Left lung (tissue), 14 donors: Measurements from ENCODE around the gene OTX1. TPM values are rescaled to one million over a fixed set of nuclear protein-coding genes. Genes with fewer than 3 reads are reported as not detected.
A peak's percentile ranks its signal among the peaks of the same experiment; 100 is the strongest.

Source experiments
- ATAC-seq: fragments of 200-7000 bp; cut with Tn5 transposase; one replicate; pipeline ENCODE4 v1.9.1; 2020; ENCODE audit warnings: moderate library complexity
- DNase-seq, 4 donors: peaks; one replicate each; pipeline ENCODE4 v3.0.0-alpha.2; 2013 to 2020
- H3K27ac ChIP-seq, 2 donors: fragments of 200-600 bp; sonication (generic) in 1 of 2; one replicate each; pipeline versions ENCODE4 v1.5.0 to v1.8.0; 2020 to 2021
- H3K27me3 ChIP-seq, 2 donors: fragments of 200-600 bp; sonication (generic) in 1 of 2; one replicate each; pipeline versions ENCODE4 v1.5.0 to v1.8.0; 2020 to 2021
- H3K36me3 ChIP-seq, 2 donors: fragments of 200-600 bp; sonication (generic) in 1 of 2; one replicate each; pipeline versions ENCODE4 v1.5.0 to v1.8.0; 2020 to 2021
- H3K4me1 ChIP-seq, 2 donors: fragments of 200-600 bp; one replicate each; pipeline ENCODE4 v1.8.0; 2021
- H3K4me3 ChIP-seq, 2 donors: fragments of 200-600 bp; sonication (generic) in 1 of 2; one replicate each; pipeline versions ENCODE4 v1.5.0 to v1.8.0; 2020 to 2021; ENCODE audit warnings: mild to moderate bottlenecking in 1 of 2
- H3K9me3 ChIP-seq, 2 donors: fragments of 200-600 bp; sonication (generic) in 1 of 2; one replicate each; pipeline versions ENCODE4 v1.5.0 to v1.8.0; 2020 to 2021
- intact Hi-C, 2 donors: fragments of 100-400 bp; cut with DNase I; formaldehyde crosslinking; loops; one replicate each; pipeline versions ENCODE4 v1.11.2 to v1.14.2; 2022
- long read RNA-seq, 12 donors: library from polyadenylated mRNA in 2 of 12; unstranded in 2 of 12; transcript quantifications; one replicate each; pipeline ENCODE4 v2.0.0 and lab custom pipeline, GENCODE V29; 2019 to 2026
- polyA plus RNA-seq, 6 donors: library from polyadenylated mRNA; unstranded; fragments of 120-200 nt; gene quantifications; one replicate each; pipeline ENCODE4 v1.2.1, GENCODE V29; 2013; ENCODE audit not compliant: insufficient read length in 6 of 6
- total RNA-seq, 2 donors: library from RNA; stranded (reverse); fragmentation: NEBNext Ultra II Directional; extraction: Animal tissue kit (Norgen Biotek cat#: 25700); gene quantifications; one replicate each; pipeline ENCODE4 v1.2.1, GENCODE V29; 2021
- TF ChIP-seq, protein P1 (sequence below), 2 donors: fragments of 200-600 bp; sonication (generic) in 1 of 2; IDR thresholded peaks; one replicate each; pipeline versions ENCODE4 v1.5.0 to v1.8.0; 2021; ENCODE audit warnings: antibody characterized with exemption in 2 of 2
- donor health status: DM: no; HTN: yes; CAD: no.
- donor health status: DM: no; HTN: no; CAD: no.

The OTX1 gene
- total RNA-seq (under 1 TPM; 0.12 to 0.55 TPM), polyA plus RNA-seq (under 1 TPM in 5 of 6 donors, not detected in 1; 0.04 to 0.15 (median 0.14) TPM)
- long read RNA-seq, donor 1 = 0 reads
- long read RNA-seq, donor 2 = 0 reads
- long read RNA-seq, donor 3 = 0 reads
- long read RNA-seq, donor 4 = 0 reads
- long read RNA-seq, donor 5 = 0 reads
- long read RNA-seq, donor 6 = 0 reads
- long read RNA-seq, donor 7 = 0 reads
- long read RNA-seq, donor 8 = 0 reads
- long read RNA-seq, donor 9 = 0 reads
- long read RNA-seq, donor 10 = 0 reads
- long read RNA-seq, donor 11 = 0 reads
- long read RNA-seq, donor 12 = 0 reads

DNA sequence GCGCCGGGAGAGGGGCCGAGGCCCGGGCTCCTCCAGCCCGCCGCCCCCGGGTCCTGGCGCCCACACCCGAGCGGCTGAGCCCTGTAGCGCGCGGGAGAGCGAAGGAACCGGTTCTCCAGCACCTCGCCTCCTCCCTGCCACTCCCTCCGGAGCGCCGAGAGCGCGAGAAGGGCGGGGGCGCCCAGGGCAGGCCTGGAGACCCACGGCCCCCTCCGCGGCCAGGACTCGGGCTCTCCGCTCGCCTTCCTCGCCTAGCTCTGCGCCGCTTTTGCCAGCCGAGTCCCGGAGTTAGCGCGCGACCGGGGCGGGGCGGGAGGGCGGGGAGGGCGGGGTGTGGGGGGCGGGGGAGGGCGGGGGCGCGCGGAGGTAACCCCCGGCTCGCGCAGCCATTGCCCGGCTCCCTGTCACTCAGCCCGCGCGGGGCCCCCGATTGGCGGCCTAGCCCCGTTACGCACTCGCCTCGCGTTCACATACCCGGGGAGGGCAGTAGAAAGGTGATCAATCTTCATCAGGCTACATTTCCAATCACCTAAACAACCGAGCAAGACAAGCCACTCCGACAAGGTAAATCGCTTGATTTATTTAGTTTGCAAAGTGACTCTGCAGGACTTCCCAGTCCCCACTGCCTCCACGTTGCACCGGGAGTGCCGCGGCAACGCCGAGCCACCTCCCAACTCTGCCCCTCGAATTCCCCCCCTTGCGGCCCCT, at the start of gene OTX1:
OTX1 (plus strand) TSS at position 497 of the 708 bp plus-strand sequence. CDS start 2,161 bp downstream, outside the sequence.
- TF ChIP-seq, protein P1, sequence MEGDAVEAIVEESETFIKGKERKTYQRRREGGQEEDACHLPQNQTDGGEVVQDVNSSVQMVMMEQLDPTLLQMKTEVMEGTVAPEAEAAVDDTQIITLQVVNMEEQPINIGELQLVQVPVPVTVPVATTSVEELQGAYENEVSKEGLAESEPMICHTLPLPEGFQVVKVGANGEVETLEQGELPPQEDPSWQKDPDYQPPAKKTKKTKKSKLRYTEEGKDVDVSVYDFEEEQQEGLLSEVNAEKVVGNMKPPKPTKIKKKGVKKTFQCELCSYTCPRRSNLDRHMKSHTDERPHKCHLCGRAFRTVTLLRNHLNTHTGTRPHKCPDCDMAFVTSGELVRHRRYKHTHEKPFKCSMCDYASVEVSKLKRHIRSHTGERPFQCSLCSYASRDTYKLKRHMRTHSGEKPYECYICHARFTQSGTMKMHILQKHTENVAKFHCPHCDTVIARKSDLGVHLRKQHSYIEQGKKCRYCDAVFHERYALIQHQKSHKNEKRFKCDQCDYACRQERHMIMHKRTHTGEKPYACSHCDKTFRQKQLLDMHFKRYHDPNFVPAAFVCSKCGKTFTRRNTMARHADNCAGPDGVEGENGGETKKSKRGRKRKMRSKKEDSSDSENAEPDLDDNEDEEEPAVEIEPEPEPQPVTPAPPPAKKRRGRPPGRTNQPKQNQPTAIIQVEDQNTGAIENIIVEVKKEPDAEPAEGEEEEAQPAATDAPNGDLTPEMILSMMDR (IDR thresholded peaks at IDR 0.05) = no peak
- ATAC-seq = peak; percentile 88
- Histone ChIP-seq H3K36me3 (peaks cover 0 to 9% of the 10 kb centered on the region in 2 donors), H3K27ac (no peak within 1 kb of the TSS), H3K4me1 (peaks cover 28 to 78% of the 10 kb centered on the region in 2 donors), H3K9me3 (no peaks in the 10 kb centered on the region), H3K4me3 (peak within 1 kb of the TSS; percentile 37 to 47), H3K27me3 (peaks cover 96 to 100% of the 10 kb centered on the region in 2 donors)
- DNase-seq = peak in 2 of 4 donors; percentile 64 to 88
- intact Hi-C loops = no loop called here

GRCh38 chr2:63001576-63001975, 49.1 kb upstream of the OTX1 start:
- TF ChIP-seq, protein P1 (IDR thresholded peaks at IDR 0.05) = no peak

DNA sequence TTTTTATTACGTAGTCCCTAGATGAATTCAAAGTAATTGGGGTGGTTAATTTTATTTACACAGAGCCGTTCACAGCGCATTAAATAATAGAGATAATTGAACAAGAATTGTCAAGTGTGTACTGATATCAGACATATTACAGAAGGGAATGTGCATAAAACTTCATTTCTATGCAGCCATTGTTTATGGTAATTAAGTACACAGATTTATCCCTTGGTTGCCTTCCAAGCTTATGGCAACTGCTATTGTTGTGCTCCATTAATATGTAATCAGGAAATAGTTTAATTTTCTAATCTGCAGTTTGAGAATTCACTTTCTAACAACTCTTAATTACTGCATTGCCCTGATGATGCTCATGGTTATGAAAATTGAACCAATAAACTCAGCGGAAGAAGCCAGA, 47.3 kb upstream of the OTX1 start:
- Histone ChIP-seq H3K9me3 (no peaks in the 10 kb centered on the region), H3K27ac (no peak overlapping the region), H3K4me3 (no peak overlapping the region), H3K27me3 (no peaks in the 10 kb centered on the region), H3K36me3 (no peaks in the 10 kb centered on the region), H3K4me1 (no peaks in the 10 kb centered on the region)
- ATAC-seq = no peak
- intact Hi-C loops = no loop called here
- DNase-seq = no peak
- TF ChIP-seq, protein P1 (IDR thresholded peaks at IDR 0.05) = no peak

More at GRCh38 chr2:63001576-63001975, 49.1 kb upstream of the OTX1 start:
- ATAC-seq (no peak), DNase-seq (no peak)
- Histone ChIP-seq H3K27me3 (no peaks in the 10 kb centered on the region), H3K9me3 (no peaks in the 10 kb centered on the region), H3K27ac (no peak overlapping the region), H3K4me1 (no peaks in the 10 kb centered on the region), H3K36me3 (peaks cover 0 to 8% of the 10 kb centered on the region in 2 donors), H3K4me3 (no peak overlapping the region)
- intact Hi-C loops = no loop called here

DNA sequence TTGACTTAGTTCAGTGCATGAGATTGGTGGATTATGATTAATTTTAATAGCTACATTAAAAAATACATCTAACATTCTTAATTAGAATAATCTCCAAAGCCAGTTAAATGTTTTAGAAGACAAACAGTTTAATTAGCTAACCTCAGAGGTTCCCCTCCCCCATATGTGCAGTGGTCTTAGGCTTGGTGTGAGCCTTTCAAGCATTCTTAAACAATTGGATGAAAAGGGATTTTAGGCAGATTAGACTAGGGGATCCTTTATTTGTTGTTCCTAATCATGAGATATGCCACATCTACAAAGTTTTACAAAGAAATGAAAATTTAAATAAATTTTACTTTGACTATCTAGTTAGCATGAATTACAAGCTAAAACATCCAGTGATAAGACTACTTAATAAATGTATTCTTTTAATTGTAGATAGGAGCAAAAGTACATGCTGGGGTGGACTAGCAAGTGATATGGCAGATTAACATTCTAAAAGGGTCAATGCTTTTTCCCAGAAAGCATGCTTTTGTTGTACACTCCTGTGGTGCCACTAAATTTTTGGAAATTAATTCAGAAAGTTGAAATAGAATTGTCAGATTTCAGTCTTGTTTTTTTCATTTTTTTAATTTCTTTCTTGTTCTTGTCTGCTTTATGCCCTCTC, 42.7 kb upstream of the OTX1 start:
- TF ChIP-seq, protein P1 (IDR thresholded peaks at IDR 0.05) = no peak
- DNase-seq (no peak), ATAC-seq (no peak)
- H3K4me1 ChIP-seq = no peaks in the 10 kb centered on the region
- H3K27me3 ChIP-seq = no peaks in the 10 kb centered on the region
- intact Hi-C loops = no loop called here
- no peaks in the 10 kb centered on the region for H3K36me3 ChIP-seq
- no peak overlapping the region for H3K4me3 ChIP-seq
- no peaks in the 10 kb centered on the region for H3K9me3 ChIP-seq
- no peak overlapping the region for H3K27ac ChIP-seq

- Histone ChIP-seq H3K4me1 (no peaks in the 10 kb centered on the region), H3K36me3 (no peaks in the 10 kb centered on the region), H3K9me3 (no peaks in the 10 kb centered on the region), H3K4me3 (no peak overlapping the region), H3K27me3 (no peaks in the 10 kb centered on the region), H3K27ac (no peak overlapping the region)
- DNase-seq = no peak
- no peak for ATAC-seq
- TF ChIP-seq, protein P1 (IDR thresholded peaks at IDR 0.05) = no peak
- intact Hi-C loops = no loop called here
Observed at GRCh38 chr2:63008838-63009237, 41.8 kb upstream of the OTX1 start.
